CD4-positive, alpha-beta T cell (primary cell): ENCODE measurements around the gene PPM1A. TPM values are rescaled to one million over a fixed set of nuclear protein-coding genes. Genes with fewer than 3 reads are reported as not detected.

ENCODE experiments used
- ATAC-seq: fragments of 200-7000 bp; cut with Tn5 transposase; one replicate; pipeline ENCODE4 v1.10.0; 2022; ENCODE audit warnings: mild to moderate bottlenecking; ENCODE audit not compliant: poor library complexity
- CTCF ChIA-PET: fragments of 350-600 bp; sonication (Branson Sonifier 250); formaldehyde crosslinking; loops from one replicate; lab custom pipeline; 2021; ENCODE audit warnings: antibody characterized with exemption, inconsistent platforms; lab: Charles Lee
- POLR2A ChIA-PET: fragments of 350-600 bp; sonication (Branson Sonifier 250); formaldehyde crosslinking; loops from one replicate; lab custom pipeline; 2021; ENCODE audit warnings: antibody characterized with exemption, inconsistent platforms; lab: Charles Lee
- DNase-seq, 14 experiments: peaks; one replicate each; pipeline ENCODE4 v3.0.0-alpha.2; 2013 to 2020; ENCODE audit warnings: mixed read lengths in 2 of 14
- H3K27ac ChIP-seq, 2 donors: one replicate each; pipeline versions ENCODE4 v1.5.1 to v1.7.0; 2013; ENCODE audit warnings: low read length in 2 of 2, low read depth in 1 of 2, mild to moderate bottlenecking in 1 of 2
- H3K27me3 ChIP-seq, 2 experiments: 1 replicate in 1 of 2; 2 replicates in 1 of 2; pipeline versions ENCODE4 v1.6.1 to v1.7.0; 2013; ENCODE audit warnings: low read length in 2 of 2, control low read depth in 1 of 2, mild to moderate bottlenecking in 1 of 2, moderate library complexity in 1 of 2; ENCODE audit not compliant: insufficient read depth in 2 of 2, control insufficient read depth in 1 of 2
- H3K36me3 ChIP-seq: one replicate; pipeline ENCODE4 v1.6.1; 2013; ENCODE audit warnings: low read length, control low read depth; ENCODE audit not compliant: insufficient read depth
- H3K4me1 ChIP-seq: one replicate; pipeline ENCODE4 v1.6.1; 2013; ENCODE audit warnings: low read length, control low read depth; ENCODE audit not compliant: insufficient read depth
- H3K4me3 ChIP-seq: one replicate; pipeline ENCODE4 v1.5.1; 2013; ENCODE audit warnings: mild to moderate bottlenecking, low read length, moderate library complexity
- H3K9me3 ChIP-seq, 2 experiments: 1 replicate in 1 of 2; 2 replicates in 1 of 2; pipeline versions ENCODE4 v1.6.1 to v1.7.0; 2013; ENCODE audit warnings: low read length in 2 of 2, mild to moderate bottlenecking in 2 of 2, control low read depth in 1 of 2, moderate library complexity in 1 of 2; ENCODE audit not compliant: control insufficient read depth in 1 of 2, insufficient read depth in 1 of 2
- H3K27ac Mint-ChIP-seq: one replicate; pipeline ENCODE4 v1.8.0; 2020; ENCODE audit warnings: mixed read lengths
- H3K27me3 Mint-ChIP-seq: one replicate; pipeline ENCODE4 v1.8.0; 2021; ENCODE audit warnings: mixed read lengths
- H3K36me3 Mint-ChIP-seq: one replicate; pipeline ENCODE4 v1.8.0; 2021; ENCODE audit warnings: low read depth, mixed read lengths
- H3K4me1 Mint-ChIP-seq: one replicate; pipeline ENCODE4 v1.8.0; 2021; ENCODE audit warnings: low read depth, mixed read lengths
- H3K4me3 Mint-ChIP-seq: one replicate; pipeline ENCODE4 v1.8.0; 2020; ENCODE audit warnings: mild to moderate bottlenecking, mixed read lengths
- H3K9me3 Mint-ChIP-seq: one replicate; pipeline ENCODE4 v1.8.0; 2020; ENCODE audit warnings: mixed read lengths
- CTCF ChIP-seq: fragments of 200-600 bp; IDR thresholded peaks from one replicate; pipeline ENCODE4 v1.8.0; 2022; ENCODE audit warnings: antibody characterized with exemption, mild to moderate bottlenecking
- intact Hi-C, 2 experiments: fragments of 100-400 bp; cut with DNase I in 1 of 2; cut with micrococcal nuclease in 1 of 2; formaldehyde crosslinking; loops; one replicate each; pipeline versions ENCODE4 v1.15.1 to v1.9.0; 2023 to 2025; cut with DNase I, micrococcal nuclease
- total RNA-seq, 174 experiments: library from RNA in 2 of 174; stranded (reverse) in 2 of 174; gene quantifications; one replicate each; pipeline ENCODE4 v1.2.3 and lab custom pipeline; 2021 to 2026

Gene PPM1A
- total RNA-seq, 2 experiments from 2014 or later: 96.9 to 97.2 TPM

- ATAC-seq (no peak), DNase-seq (no peak)
- Histone ChIP-seq H3K36me3 (no peaks in the 10 kb centered on the region), H3K27ac (no peak overlapping the region), H3K4me3 (no peak overlapping the region), H3K9me3 (peaks cover 0 to 3% of the 10 kb centered on the region in 2 experiments), H3K4me1 (peaks cover 9% of the 10 kb centered on the region), H3K27me3 (peaks cover 0 to 2% of the 10 kb centered on the region in 2 experiments)
- intact Hi-C loops: loop anchor here in 1 of 2 experiments (10.0 kb wide), 2 partner anchors 239 to 1139 kb away; partner anchors contain the start of gene DAAM1
- TF ChIP-seq CTCF: no peak
- Mint-ChIP-seq H3K27ac (no peak overlapping the region), H3K36me3 (no peaks in the 10 kb centered on the region), H3K9me3 (no peaks in the 10 kb centered on the region), H3K27me3 (peaks cover 32% of the 10 kb centered on the region), H3K4me3 (no peak overlapping the region), H3K4me1 (peaks cover 9% of the 10 kb centered on the region)
- ChIA-PET POLR2A (no interaction called here), CTCF (interaction anchor here (0.7 kb wide), 1 partner anchor 13 kb away, joined by 3 read pairs; no protein-coding TSS in a partner anchor)
These were observed 74.3 kb downstream of the PPM1A start for GRCh38 chr14:60323199-60323896.

- ATAC-seq (no peak), DNase-seq (no peak)
- Mint-ChIP-seq H3K4me1 (peaks cover 9% of the 10 kb centered on the region), H3K9me3 (no peaks in the 10 kb centered on the region), H3K4me3 (no peak overlapping the region), H3K27me3 (peaks cover 27% of the 10 kb centered on the region), H3K27ac (no peak overlapping the region), H3K36me3 (no peaks in the 10 kb centered on the region)
- H3K27me3 ChIP-seq: peaks cover 0 to 5% of the 10 kb centered on the region in 2 experiments
- H3K4me3 ChIP-seq: no peak overlapping the region
- peaks cover 9% of the 10 kb centered on the region for H3K4me1 ChIP-seq
- peaks cover 0 to 2% of the 10 kb centered on the region in 2 experiments for H3K9me3 ChIP-seq
- H3K27ac ChIP-seq: no peak overlapping the region
- CTCF ChIA-PET: interaction anchor here (0.7 kb wide), 1 partner anchor 701 kb away, joined by 3 read pairs; no protein-coding TSS in a partner anchor
- TF ChIP-seq CTCF: no peak
- H3K36me3 ChIP-seq: no peaks in the 10 kb centered on the region
- intact Hi-C loops: loop anchor here in 1 of 2 experiments (5.0 to 10.0 kb wide), 4 partner anchors 78 to 1140 kb away; partner anchors contain the start of genes DAAM1 and PPM1A
- POLR2A ChIA-PET: no interaction called here
These were observed 75.8 kb downstream of the PPM1A start for GRCh38 chr14:60324837-60325236.

- Histone ChIP-seq H3K4me3 (no peak overlapping the region), H3K36me3 (no peaks in the 10 kb centered on the region), H3K4me1 (peaks cover 13% of the 10 kb centered on the region), H3K27ac (no peak overlapping the region), H3K9me3 (no peaks in the 10 kb centered on the region), H3K27me3 (peaks cover 0 to 5% of the 10 kb centered on the region in 2 experiments)
- no peak for TF ChIP-seq CTCF
- DNase-seq (no peak), ATAC-seq (no peak)
- no peak overlapping the region for H3K27ac Mint-ChIP-seq
- peaks cover 4% of the 10 kb centered on the region for H3K36me3 Mint-ChIP-seq
- CTCF ChIA-PET: no interaction called here
- no peak overlapping the region for H3K4me3 Mint-ChIP-seq
- peaks cover 27% of the 10 kb centered on the region for H3K27me3 Mint-ChIP-seq
- POLR2A ChIA-PET: interaction anchor here (0.7 to 1.8 kb wide), 2 partner anchors 26 to 78 kb away, joined by 3 to 9 read pairs; partner anchors contain the start of gene PPM1A
- H3K4me1 Mint-ChIP-seq: peaks cover 16% of the 10 kb centered on the region
- no peaks in the 10 kb centered on the region for H3K9me3 Mint-ChIP-seq
- intact Hi-C loops: loop anchor here in 1 of 2 experiments (5.0 to 10.0 kb wide), 4 partner anchors 79 to 1141 kb away; partner anchors contain the start of genes DAAM1 and PPM1A
These were observed 77.3 kb downstream of the PPM1A start for GRCh38 chr14:60326274-60326673.
